ENCODE measurements around the gene FAM168A.

GRCh38 chr11:73645972-73646631, 48.2 kb upstream of the FAM168A start, which contains the start of gene PLEKHB1:
- TF ChIP-seq CTCF (IDR thresholded peaks at IDR 0.05; ENCODE audit: low read depth, low read length) (no peak), EZH2phosphoT487 (IDR thresholded peaks at IDR 0.05; ENCODE audit: low read depth) (no peak)

All from OCI-LY3 (cell line).